ENCODE results near the gene NDST3.

DNA sequence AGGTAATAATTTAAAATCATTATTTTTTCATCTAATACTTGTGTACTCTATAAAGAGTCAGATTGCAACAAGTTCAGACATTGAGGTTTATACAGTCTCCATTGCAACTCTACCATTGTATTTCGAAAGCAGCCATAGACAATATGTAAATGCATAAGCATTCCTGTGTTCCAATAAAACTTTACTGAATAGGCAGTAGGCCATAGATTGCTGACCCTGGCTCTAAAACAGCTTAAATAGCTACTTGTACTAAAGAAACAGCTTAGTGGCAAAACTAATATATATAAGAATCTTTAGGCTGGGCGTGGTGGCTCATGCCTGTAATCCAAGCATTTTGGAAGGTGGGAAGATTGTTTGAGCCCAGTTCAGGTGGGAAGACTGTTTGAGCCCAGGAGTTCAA lies 203.2 kb downstream of the NDST3 start:
- TF ChIP-seq, protein P1, sequence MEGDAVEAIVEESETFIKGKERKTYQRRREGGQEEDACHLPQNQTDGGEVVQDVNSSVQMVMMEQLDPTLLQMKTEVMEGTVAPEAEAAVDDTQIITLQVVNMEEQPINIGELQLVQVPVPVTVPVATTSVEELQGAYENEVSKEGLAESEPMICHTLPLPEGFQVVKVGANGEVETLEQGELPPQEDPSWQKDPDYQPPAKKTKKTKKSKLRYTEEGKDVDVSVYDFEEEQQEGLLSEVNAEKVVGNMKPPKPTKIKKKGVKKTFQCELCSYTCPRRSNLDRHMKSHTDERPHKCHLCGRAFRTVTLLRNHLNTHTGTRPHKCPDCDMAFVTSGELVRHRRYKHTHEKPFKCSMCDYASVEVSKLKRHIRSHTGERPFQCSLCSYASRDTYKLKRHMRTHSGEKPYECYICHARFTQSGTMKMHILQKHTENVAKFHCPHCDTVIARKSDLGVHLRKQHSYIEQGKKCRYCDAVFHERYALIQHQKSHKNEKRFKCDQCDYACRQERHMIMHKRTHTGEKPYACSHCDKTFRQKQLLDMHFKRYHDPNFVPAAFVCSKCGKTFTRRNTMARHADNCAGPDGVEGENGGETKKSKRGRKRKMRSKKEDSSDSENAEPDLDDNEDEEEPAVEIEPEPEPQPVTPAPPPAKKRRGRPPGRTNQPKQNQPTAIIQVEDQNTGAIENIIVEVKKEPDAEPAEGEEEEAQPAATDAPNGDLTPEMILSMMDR (IDR thresholded peaks at IDR 0.05) = no peak
- TF ChIP-seq POLR2A (IDR thresholded peaks at IDR 0.05) = no peak
